Right atrium auricular region (tissue), 2 donors: ENCODE measurements around the gene UIMC1. TPM values are rescaled to one million over a fixed set of nuclear protein-coding genes. Genes with fewer than 3 reads are reported as not detected.

ENCODE experiments used
- DNase-seq: peaks from one replicate; pipeline ENCODE4 v3.0.0-alpha.2; 2019; ENCODE audit warnings: low spot score
- H3K27ac ChIP-seq, 2 donors: fragments of 200-600 bp; sonication (generic); 1 replicate in 1 of 2; 2 replicates in 1 of 2; pipeline ENCODE4 v1.5.1; 2016 to 2019
- H3K27me3 ChIP-seq, 2 donors: fragments of 200-600 bp; sonication (generic); one replicate each; pipeline versions ENCODE4 v1.5.1 to v1.6.0; 2017 to 2019
- H3K36me3 ChIP-seq: fragments of 200-600 bp; sonication (generic); one replicate; pipeline ENCODE4 v1.5.1; 2016
- H3K4me1 ChIP-seq, 2 donors: fragments of 200-600 bp; sonication (generic); one replicate each; pipeline versions ENCODE4 v1.5.1 to v1.6.0; 2017 to 2019
- H3K4me3 ChIP-seq, 2 donors: fragments of 200-600 bp; sonication (generic); 1 replicate in 1 of 2; 2 replicates in 1 of 2; pipeline ENCODE4 v1.5.1; 2017 to 2019; ENCODE audit warnings: mild to moderate bottlenecking in 1 of 2, moderate library complexity in 1 of 2
- H3K9me3 ChIP-seq, 2 donors: fragments of 200-600 bp; sonication (generic); one replicate each; pipeline ENCODE4 v1.5.1; 2019
- total RNA-seq, 2 donors: library from RNA; depleted of rRNA; stranded (reverse); fragments of >200 nt; gene quantifications; one replicate each; pipeline ENCODE4 v1.1.0, GENCODE V29; 2016
- TF ChIP-seq, protein P1 (sequence below), 2 donors: fragments of 200-600 bp; sonication (generic); IDR thresholded peaks; one replicate each; pipeline ENCODE4 v1.5.1; 2019; ENCODE audit warnings: antibody characterized with exemption in 2 of 2

UIMC1 gene
- total RNA-seq, 2 donors from 2014 or later = 18.9 to 27.4 TPM

DNA sequence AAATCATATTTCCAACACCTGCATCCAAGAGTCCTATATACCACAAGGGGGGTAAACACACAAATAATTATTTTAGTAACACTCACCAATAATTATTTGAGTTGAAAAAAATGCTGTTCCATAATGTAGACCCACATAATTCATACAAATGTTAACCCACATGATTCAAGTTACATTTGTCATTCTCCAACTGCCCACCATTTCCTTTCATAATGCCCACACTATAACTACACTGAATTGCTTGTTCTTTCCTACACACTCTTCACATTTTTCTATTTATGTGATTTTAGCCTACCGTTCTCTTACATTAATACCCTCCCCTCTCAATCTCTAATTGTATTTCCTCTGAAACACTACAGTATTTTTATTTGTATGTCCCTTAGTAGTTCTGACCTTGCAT lies 71.6 kb downstream of the UIMC1 start:
- TF ChIP-seq, protein P1, sequence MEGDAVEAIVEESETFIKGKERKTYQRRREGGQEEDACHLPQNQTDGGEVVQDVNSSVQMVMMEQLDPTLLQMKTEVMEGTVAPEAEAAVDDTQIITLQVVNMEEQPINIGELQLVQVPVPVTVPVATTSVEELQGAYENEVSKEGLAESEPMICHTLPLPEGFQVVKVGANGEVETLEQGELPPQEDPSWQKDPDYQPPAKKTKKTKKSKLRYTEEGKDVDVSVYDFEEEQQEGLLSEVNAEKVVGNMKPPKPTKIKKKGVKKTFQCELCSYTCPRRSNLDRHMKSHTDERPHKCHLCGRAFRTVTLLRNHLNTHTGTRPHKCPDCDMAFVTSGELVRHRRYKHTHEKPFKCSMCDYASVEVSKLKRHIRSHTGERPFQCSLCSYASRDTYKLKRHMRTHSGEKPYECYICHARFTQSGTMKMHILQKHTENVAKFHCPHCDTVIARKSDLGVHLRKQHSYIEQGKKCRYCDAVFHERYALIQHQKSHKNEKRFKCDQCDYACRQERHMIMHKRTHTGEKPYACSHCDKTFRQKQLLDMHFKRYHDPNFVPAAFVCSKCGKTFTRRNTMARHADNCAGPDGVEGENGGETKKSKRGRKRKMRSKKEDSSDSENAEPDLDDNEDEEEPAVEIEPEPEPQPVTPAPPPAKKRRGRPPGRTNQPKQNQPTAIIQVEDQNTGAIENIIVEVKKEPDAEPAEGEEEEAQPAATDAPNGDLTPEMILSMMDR (IDR thresholded peaks at IDR 0.05) = no peak
- no peaks in the 10 kb centered on the region for H3K4me1 ChIP-seq
- DNase-seq = no peak
- no peak overlapping the region for H3K4me3 ChIP-seq
- H3K9me3 ChIP-seq = no peaks in the 10 kb centered on the region
- no peak overlapping the region for H3K27ac ChIP-seq
- peaks cover 17% of the 10 kb centered on the region for H3K36me3 ChIP-seq
- H3K27me3 ChIP-seq = no peaks in the 10 kb centered on the region

DNA sequence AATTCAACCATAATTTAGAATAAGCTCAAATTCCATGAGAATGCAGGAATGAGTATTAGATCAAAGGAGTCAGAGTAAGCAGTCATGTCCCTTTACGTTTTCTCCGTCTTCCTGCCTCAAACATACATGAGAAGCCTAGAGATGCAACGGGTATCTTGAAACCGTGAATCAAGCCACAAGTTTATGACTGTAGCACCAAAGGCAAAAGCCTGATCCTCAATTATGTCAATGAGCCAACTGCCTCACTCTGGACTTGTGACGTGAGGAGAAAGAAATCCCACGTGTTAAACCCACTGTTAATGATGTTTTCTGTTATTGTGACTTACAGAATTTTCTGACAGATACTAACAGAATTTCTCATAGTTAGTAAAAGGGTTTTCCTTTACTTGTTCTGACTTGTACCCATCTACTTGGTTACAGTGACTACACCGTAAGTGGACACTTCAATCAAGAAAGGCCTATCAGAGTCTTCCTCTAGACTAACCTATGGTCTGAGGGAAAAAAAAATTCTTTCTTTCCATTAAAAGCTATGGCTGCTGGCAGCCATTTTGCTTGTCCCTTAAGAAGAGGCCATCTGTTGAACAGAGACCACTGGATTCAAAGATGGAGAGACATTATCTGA lies 72.2 kb downstream of the UIMC1 start:
- H3K27ac ChIP-seq = no peak overlapping the region
- TF ChIP-seq, protein P1 (IDR thresholded peaks at IDR 0.05) = no peak
- no peak for DNase-seq
- H3K4me1 ChIP-seq = no peaks in the 10 kb centered on the region
- no peaks in the 10 kb centered on the region for H3K9me3 ChIP-seq
- H3K4me3 ChIP-seq = no peak overlapping the region
- no peaks in the 10 kb centered on the region for H3K27me3 ChIP-seq
- peaks cover 17% of the 10 kb centered on the region for H3K36me3 ChIP-seq

DNA sequence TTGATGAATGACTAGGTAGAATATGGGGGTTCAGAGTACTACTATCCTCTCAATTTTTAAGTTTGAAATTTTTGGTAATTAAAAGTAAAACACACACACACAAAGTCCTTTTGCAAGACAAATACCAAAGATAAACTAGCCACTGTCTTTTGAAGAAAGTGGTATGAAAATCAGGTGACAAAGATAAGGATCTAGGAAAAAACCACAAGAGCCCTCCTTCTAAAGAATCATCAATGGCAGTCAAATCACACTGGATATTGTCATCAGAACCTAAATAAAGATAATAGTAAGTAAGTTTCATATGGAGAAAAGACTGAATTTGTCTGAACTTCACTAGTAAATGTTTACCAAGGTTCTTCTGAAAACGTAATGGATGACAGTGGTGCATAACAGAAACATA lies 76.9 kb downstream of the UIMC1 start:
- Histone ChIP-seq H3K27me3 (no peaks in the 10 kb centered on the region), H3K4me3 (no peak overlapping the region), H3K4me1 (no peaks in the 10 kb centered on the region), H3K36me3 (peaks cover 17% of the 10 kb centered on the region), H3K9me3 (no peaks in the 10 kb centered on the region), H3K27ac (no peak overlapping the region)
- TF ChIP-seq, protein P1 (IDR thresholded peaks at IDR 0.05) = no peak
- no peak for DNase-seq

DNA sequence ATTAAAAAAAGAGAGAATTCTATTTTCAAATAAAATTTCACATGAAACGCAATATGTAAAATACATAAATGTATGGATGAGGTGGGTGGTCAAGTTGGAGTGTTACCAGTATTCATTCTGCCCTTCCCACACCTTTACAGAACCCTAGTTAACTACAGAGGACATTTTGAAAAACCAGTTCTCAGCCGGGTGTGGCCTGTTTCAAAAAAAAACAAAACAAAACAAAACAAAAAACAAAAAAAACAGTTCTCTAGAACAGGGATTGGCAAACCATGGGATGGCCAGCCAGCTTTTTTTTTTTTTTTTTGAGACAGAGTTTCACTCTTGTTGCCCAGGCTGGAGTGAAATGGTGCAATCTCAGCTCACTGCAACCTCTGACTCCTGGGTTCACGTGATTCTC lies 79.0 kb downstream of the UIMC1 start:
- no peaks in the 10 kb centered on the region for H3K9me3 ChIP-seq
- H3K4me1 ChIP-seq = no peaks in the 10 kb centered on the region
- H3K4me3 ChIP-seq = no peak overlapping the region
- TF ChIP-seq, protein P1 (IDR thresholded peaks at IDR 0.05) = no peak
- H3K27ac ChIP-seq = no peak overlapping the region
- DNase-seq = no peak
- H3K27me3 ChIP-seq = no peaks in the 10 kb centered on the region
- peaks cover 17% of the 10 kb centered on the region for H3K36me3 ChIP-seq

DNA sequence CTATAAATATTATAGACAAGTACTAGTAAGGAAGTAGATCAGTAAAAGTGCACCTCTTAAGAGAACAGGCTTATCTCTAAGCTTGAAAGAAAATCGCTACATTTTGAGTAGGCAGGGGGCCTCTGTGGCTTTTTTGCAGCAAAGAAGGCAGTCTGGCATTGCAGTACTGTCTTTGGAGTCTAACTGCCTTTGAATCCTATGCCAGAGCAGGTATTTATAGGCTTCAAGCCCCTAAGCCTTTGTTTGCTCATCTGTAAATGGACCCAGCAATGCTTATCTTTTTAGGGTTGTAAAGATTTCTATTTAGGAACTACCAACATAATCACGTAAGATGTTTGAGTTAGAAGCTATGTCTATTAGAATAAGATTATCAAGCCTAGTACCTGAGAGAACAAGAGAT lies 83.8 kb downstream of the UIMC1 start:
- TF ChIP-seq, protein P1 (IDR thresholded peaks at IDR 0.05) = no peak
- H3K36me3 ChIP-seq = peaks cover 8% of the 10 kb centered on the region
- no peak overlapping the region for H3K4me3 ChIP-seq
- H3K27me3 ChIP-seq = no peaks in the 10 kb centered on the region
- no peaks in the 10 kb centered on the region for H3K9me3 ChIP-seq
- no peaks in the 10 kb centered on the region for H3K4me1 ChIP-seq
- DNase-seq = no peak
- no peak overlapping the region for H3K27ac ChIP-seq

DNA sequence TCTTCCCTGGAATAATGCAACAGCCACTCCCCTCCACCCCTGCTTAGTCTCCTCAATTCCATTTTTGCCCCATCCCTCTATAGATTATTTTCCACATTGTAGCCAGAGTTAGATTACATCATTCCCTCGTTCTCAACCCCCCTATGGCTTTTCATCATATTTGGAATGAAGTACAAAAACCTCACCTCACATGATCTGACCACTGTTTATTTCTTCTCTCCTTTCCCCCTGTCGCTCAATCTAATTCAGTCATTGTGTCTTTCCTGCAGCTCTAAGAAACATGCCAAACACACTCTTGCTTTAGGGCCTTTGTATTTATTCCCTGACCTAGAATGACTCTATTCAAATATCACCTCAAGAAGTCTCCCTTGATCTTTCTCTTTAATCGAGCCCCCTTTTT lies 84.9 kb downstream of the UIMC1 start:
- Histone ChIP-seq H3K27me3 (no peaks in the 10 kb centered on the region), H3K27ac (no peak overlapping the region), H3K9me3 (no peaks in the 10 kb centered on the region), H3K4me3 (no peak overlapping the region), H3K36me3 (peaks cover 8% of the 10 kb centered on the region), H3K4me1 (no peaks in the 10 kb centered on the region)
- TF ChIP-seq, protein P1 (IDR thresholded peaks at IDR 0.05) = no peak
- no peak for DNase-seq
